GM12801 (cell line): Measurements from ENCODE around the gene B3GNT2.

Experiments
- CTCF ChIP-seq: IDR thresholded peaks from one replicate; pipeline ENCODE4 v1.5.1; 2011; ENCODE audit warnings: control low read depth; ENCODE audit not compliant: insufficient read length; ENCODE audit errors: extremely low read depth

B3GNT2 gene

GRCh38 chr2:62270728-62271127, 74.8 kb downstream of the B3GNT2 start:
- TF ChIP-seq CTCF: no peak
